Measurements from ENCODE around the gene GHDC.

The GHDC gene

DNA sequence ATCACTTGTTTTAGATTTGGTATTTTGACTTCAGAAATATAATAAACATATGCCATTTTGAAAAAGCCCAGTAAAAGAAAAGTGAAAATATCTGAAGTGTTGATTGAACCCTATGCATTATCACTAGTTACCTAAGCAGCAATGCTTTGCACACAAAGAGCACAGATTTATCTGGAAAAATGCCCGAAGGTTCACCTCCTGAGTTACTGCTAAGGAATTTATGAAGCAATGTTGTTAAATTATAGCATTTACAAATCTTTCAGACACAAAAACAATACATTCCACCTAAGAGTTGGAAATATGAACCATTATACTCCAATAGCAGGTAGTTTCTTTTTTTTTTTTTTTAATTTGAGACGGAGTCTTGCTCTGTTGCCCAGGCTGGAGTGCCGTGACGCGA, 38.9 kb upstream of the GHDC start:
- DNase-seq = no peak
- H3K4me1 ChIP-seq (ENCODE audit: low read length) = no peaks in the 10 kb centered on the region
- H3K9me2 ChIP-seq (replicated peaks; ENCODE audit: insufficient read depth, low read length) = no peaks in the 10 kb centered on the region
- no peak for TF ChIP-seq EZH2phosphoT487 (IDR thresholded peaks at IDR 0.05; ENCODE audit: low read length)
- TF ChIP-seq, protein P1, sequence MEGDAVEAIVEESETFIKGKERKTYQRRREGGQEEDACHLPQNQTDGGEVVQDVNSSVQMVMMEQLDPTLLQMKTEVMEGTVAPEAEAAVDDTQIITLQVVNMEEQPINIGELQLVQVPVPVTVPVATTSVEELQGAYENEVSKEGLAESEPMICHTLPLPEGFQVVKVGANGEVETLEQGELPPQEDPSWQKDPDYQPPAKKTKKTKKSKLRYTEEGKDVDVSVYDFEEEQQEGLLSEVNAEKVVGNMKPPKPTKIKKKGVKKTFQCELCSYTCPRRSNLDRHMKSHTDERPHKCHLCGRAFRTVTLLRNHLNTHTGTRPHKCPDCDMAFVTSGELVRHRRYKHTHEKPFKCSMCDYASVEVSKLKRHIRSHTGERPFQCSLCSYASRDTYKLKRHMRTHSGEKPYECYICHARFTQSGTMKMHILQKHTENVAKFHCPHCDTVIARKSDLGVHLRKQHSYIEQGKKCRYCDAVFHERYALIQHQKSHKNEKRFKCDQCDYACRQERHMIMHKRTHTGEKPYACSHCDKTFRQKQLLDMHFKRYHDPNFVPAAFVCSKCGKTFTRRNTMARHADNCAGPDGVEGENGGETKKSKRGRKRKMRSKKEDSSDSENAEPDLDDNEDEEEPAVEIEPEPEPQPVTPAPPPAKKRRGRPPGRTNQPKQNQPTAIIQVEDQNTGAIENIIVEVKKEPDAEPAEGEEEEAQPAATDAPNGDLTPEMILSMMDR (IDR thresholded peaks at IDR 0.05; ENCODE audit: low read length) = no peak
- TF ChIP-seq EZH2 (optimal IDR thresholded peaks at IDR 0.05; ENCODE audit: low read depth, low read length) = no peak
- no peak overlapping the region for H3K27ac ChIP-seq (ENCODE audit: low read length)
- no peaks in the 10 kb centered on the region for H3K27me3 ChIP-seq (replicated peaks; ENCODE audit: insufficient read depth, low read length)
- H4K20me1 ChIP-seq (ENCODE audit: insufficient read depth, low read length) = no peaks in the 10 kb centered on the region
- H3F3A ChIP-seq (ENCODE audit: insufficient read depth, low read length) = no peaks in the 10 kb centered on the region
- no peak overlapping the region for H3K4me2 ChIP-seq (ENCODE audit: low read depth, low read length)
- H3K9me3 ChIP-seq (replicated peaks; ENCODE audit: insufficient read depth, low read length) = no peaks in the 10 kb centered on the region
- H2AFZ ChIP-seq (ENCODE audit: low read length) = no peak overlapping the region
- H3K4me3 ChIP-seq (ENCODE audit: low read length) = no peak overlapping the region
- H3K9ac ChIP-seq (ENCODE audit: low read length) = no peak overlapping the region
- no peaks in the 10 kb centered on the region for H3K36me3 ChIP-seq (replicated peaks; ENCODE audit: insufficient read depth, low read length)
- no peaks in the 10 kb centered on the region for H3K79me2 ChIP-seq (ENCODE audit: low read length)

DNA sequence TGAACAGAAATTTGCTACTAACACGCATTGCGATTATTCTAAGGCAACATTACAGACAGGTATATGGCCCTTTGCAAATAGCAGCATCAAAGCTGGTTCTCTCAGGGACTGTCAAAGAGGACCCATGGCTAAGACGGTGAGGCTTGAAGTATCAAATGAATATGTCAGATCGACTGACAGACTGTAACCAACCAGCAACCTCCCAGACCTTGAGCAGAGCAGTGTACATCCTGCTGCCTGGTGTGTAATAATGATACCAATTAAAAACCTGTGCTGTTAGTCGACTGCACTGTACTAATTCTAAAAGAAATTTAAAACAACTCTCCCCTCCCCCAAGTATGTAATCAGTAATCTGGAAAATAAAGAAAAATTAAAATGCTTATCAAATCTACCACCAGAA, 35.9 kb upstream of the GHDC start:
- no peak overlapping the region for H2AFZ ChIP-seq (ENCODE audit: low read length)
- H3K9ac ChIP-seq (ENCODE audit: low read length) = no peak overlapping the region
- no peak overlapping the region for H3K4me3 ChIP-seq (ENCODE audit: low read length)
- H3K36me3 ChIP-seq (replicated peaks; ENCODE audit: insufficient read depth, low read length) = no peaks in the 10 kb centered on the region
- H3K79me2 ChIP-seq (ENCODE audit: low read length) = no peaks in the 10 kb centered on the region
- H3K27me3 ChIP-seq (replicated peaks; ENCODE audit: insufficient read depth, low read length) = no peaks in the 10 kb centered on the region
- H4K20me1 ChIP-seq (ENCODE audit: insufficient read depth, low read length) = no peaks in the 10 kb centered on the region
- H3K4me2 ChIP-seq (ENCODE audit: low read depth, low read length) = no peak overlapping the region
- no peaks in the 10 kb centered on the region for H3F3A ChIP-seq (ENCODE audit: insufficient read depth, low read length)
- TF ChIP-seq, protein P1 (IDR thresholded peaks at IDR 0.05; ENCODE audit: low read length) = no peak
- H3K27ac ChIP-seq (ENCODE audit: low read length) = no peak overlapping the region
- no peaks in the 10 kb centered on the region for H3K9me2 ChIP-seq (replicated peaks; ENCODE audit: insufficient read depth, low read length)
- no peaks in the 10 kb centered on the region for H3K4me1 ChIP-seq (ENCODE audit: low read length)
- no peaks in the 10 kb centered on the region for H3K9me3 ChIP-seq (replicated peaks; ENCODE audit: insufficient read depth, low read length)
- no peak for DNase-seq

DNA sequence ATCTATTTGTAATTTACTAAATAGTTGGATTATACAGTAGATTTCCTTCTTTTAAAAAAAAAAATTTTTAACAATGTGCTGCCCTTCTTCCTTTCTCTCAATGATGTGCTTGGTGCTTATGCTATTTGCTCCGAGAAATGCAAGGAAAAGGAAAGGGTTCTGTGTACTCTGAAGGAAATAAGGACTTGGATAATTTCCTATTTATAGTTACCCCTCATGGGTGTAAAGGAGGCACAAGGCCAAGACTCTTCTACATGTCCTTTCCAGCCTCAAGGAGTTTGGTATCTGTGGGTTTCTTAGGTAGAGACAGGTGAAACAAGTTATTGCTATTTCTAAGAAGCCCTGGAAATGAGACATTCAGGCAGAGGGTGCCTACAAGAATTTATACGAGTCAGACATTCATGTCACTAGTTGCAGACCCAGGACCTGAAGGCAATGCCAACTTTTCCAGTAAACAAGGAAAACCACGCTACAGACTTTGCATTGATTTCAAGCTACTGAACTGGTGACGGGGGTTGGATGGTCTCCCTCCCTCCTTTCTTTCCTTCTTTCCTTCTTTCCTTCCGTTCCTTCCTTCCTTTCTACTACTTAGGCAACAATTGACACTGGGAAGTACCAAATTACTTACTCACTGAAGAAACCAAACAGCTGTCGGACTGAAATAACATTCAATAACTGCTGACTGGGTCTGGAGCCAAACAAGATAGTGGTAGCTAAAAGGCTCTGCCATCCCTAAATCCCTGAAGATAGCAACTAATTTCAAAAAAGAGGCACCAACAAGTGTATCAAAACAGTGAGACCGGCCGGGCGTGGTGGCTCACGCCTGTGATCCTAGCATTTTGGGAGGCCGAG, 33.8 kb upstream of the GHDC start:
- no peaks in the 10 kb centered on the region for H3K9me3 ChIP-seq (replicated peaks; ENCODE audit: insufficient read depth, low read length)
- H4K20me1 ChIP-seq (ENCODE audit: insufficient read depth, low read length) = no peaks in the 10 kb centered on the region
- H2AFZ ChIP-seq (ENCODE audit: low read length) = no peak overlapping the region
- H3K27ac ChIP-seq (ENCODE audit: low read length) = no peak overlapping the region
- TF ChIP-seq, protein P1 (IDR thresholded peaks at IDR 0.05; ENCODE audit: low read length) = no peak
- TF ChIP-seq EZH2 (optimal IDR thresholded peaks at IDR 0.05; ENCODE audit: low read depth, low read length) (no peak), EZH2phosphoT487 (IDR thresholded peaks at IDR 0.05; ENCODE audit: low read length) (no peak)
- H3K27me3 ChIP-seq (replicated peaks; ENCODE audit: insufficient read depth, low read length) = no peaks in the 10 kb centered on the region
- no peak overlapping the region for H3K4me3 ChIP-seq (ENCODE audit: low read length)
- H3K36me3 ChIP-seq (replicated peaks; ENCODE audit: insufficient read depth, low read length) = no peaks in the 10 kb centered on the region
- H3K9me2 ChIP-seq (replicated peaks; ENCODE audit: insufficient read depth, low read length) = no peaks in the 10 kb centered on the region
- H3K9ac ChIP-seq (ENCODE audit: low read length) = no peak overlapping the region
- no peaks in the 10 kb centered on the region for H3F3A ChIP-seq (ENCODE audit: insufficient read depth, low read length)
- no peak for DNase-seq
- no peak overlapping the region for H3K4me2 ChIP-seq (ENCODE audit: low read depth, low read length)
- no peaks in the 10 kb centered on the region for H3K79me2 ChIP-seq (ENCODE audit: low read length)
- H3K4me1 ChIP-seq (ENCODE audit: low read length) = no peaks in the 10 kb centered on the region

Measured in MM.1S (cell line).